ENCODE measurements around the gene GALNT16. TPM values are rescaled to one million over a fixed set of nuclear protein-coding genes. Genes with fewer than 3 reads are reported as not detected.

Gene GALNT16
- total RNA-seq, 2 donors from 2014 or later = 0.05 TPM; not detected in 1

GRCh38 chr14:69355154-69355597 is 95.2 kb downstream of the GALNT16 start:
- DNase-seq (ENCODE audit: low spot score) (no peak), ATAC-seq (no peak)
- peaks cover 9 to 15% of the 10 kb centered on the region in 2 donors for H3K27me3 Mint-ChIP-seq
- no peaks in the 10 kb centered on the region for H3K9me3 Mint-ChIP-seq
- peaks cover 8 to 11% of the 10 kb centered on the region in 2 donors for H3K4me1 Mint-ChIP-seq (ENCODE audit: low read depth in 2 of 2)
- no peaks in the 10 kb centered on the region for H3K36me3 Mint-ChIP-seq
- H3K4me3 Mint-ChIP-seq = no peak overlapping the region
- peak overlapping the region; percentile 44 to 65 for H3K27ac Mint-ChIP-seq

GRCh38 chr14:69355607-69356281 is 95.8 kb downstream of the GALNT16 start:
- ATAC-seq (no peak), DNase-seq (ENCODE audit: low spot score) (no peak)
- Mint-ChIP-seq H3K4me3 (no peak overlapping the region), H3K4me1 (ENCODE audit: low read depth in 2 of 2) (peaks cover 11% of the 10 kb centered on the region in 2 donors), H3K27ac (no peak overlapping the region), H3K27me3 (peaks cover 9 to 16% of the 10 kb centered on the region in 2 donors), H3K36me3 (no peaks in the 10 kb centered on the region), H3K9me3 (no peaks in the 10 kb centered on the region)

DNA sequence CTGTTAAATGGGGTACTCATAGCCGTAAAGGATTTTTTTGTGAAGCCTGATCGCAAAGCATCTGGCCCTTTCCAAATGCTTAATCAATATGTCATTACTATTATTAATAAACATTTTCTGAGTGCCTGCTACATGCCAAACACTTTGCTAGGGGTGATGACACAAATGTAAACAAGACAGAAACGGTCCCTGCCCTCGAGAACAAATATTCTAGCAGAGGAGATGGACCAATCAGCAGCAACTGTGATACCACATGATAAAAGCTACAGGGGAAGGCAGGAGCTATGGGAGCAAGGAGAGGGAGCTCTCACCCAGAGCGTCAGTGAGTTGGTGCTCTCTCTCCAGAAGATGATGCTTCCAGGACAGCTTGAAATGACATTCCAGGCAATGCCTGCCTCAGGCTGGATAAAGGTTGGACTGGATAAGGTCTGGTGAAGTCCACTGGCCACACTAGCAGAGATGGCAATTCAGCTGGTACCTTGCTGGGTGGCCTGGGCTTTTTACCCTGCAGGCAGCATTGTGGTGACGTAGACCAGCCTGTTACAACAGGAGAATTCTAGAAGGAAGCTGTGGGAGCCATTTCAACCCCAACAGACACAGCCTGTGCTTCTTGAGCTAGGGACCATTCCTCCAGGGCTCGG is 97.1 kb downstream of the GALNT16 start:
- H3K4me1 Mint-ChIP-seq (ENCODE audit: low read depth in 2 of 2) = peaks cover 11% of the 10 kb centered on the region in 2 donors
- no peaks in the 10 kb centered on the region for H3K9me3 Mint-ChIP-seq
- no peaks in the 10 kb centered on the region for H3K36me3 Mint-ChIP-seq
- ATAC-seq (no peak), DNase-seq (ENCODE audit: low spot score) (no peak)
- H3K27me3 Mint-ChIP-seq = peaks cover 9 to 14% of the 10 kb centered on the region in 2 donors
- no peak overlapping the region for H3K4me3 Mint-ChIP-seq
- H3K27ac Mint-ChIP-seq = no peak overlapping the region

- H3K4me1 Mint-ChIP-seq (ENCODE audit: low read depth in 2 of 2) = peaks cover 11% of the 10 kb centered on the region in 2 donors
- H3K27me3 Mint-ChIP-seq = peaks cover 9 to 14% of the 10 kb centered on the region in 2 donors
- no peaks in the 10 kb centered on the region for H3K9me3 Mint-ChIP-seq
- DNase-seq (ENCODE audit: low spot score) (no peak), ATAC-seq (no peak)
- no peaks in the 10 kb centered on the region for H3K36me3 Mint-ChIP-seq
- H3K27ac Mint-ChIP-seq = no peak overlapping the region
- H3K4me3 Mint-ChIP-seq = no peak overlapping the region
These were observed 97.7 kb downstream of the GALNT16 start for GRCh38 chr14:69357544-69358200.

GRCh38 chr14:69358233-69358963 is 98.4 kb downstream of the GALNT16 start:
- peaks cover 9 to 14% of the 10 kb centered on the region in 2 donors for H3K27me3 Mint-ChIP-seq
- DNase-seq (ENCODE audit: low spot score) (no peak), ATAC-seq (no peak)
- no peak overlapping the region for H3K4me3 Mint-ChIP-seq
- no peaks in the 10 kb centered on the region for H3K9me3 Mint-ChIP-seq
- peaks cover 11% of the 10 kb centered on the region in 2 donors for H3K4me1 Mint-ChIP-seq (ENCODE audit: low read depth in 2 of 2)
- H3K27ac Mint-ChIP-seq = no peak overlapping the region
- H3K36me3 Mint-ChIP-seq = no peaks in the 10 kb centered on the region

- Mint-ChIP-seq H3K27ac (no peak overlapping the region), H3K4me3 (no peak overlapping the region), H3K9me3 (no peaks in the 10 kb centered on the region), H3K4me1 (ENCODE audit: low read depth in 2 of 2) (peaks cover 10 to 11% of the 10 kb centered on the region in 2 donors), H3K27me3 (peaks cover 9 to 14% of the 10 kb centered on the region in 2 donors), H3K36me3 (no peaks in the 10 kb centered on the region)
- ATAC-seq = no peak
- DNase-seq (ENCODE audit: low spot score) = no peak
These were observed 99.0 kb downstream of the GALNT16 start for GRCh38 chr14:69358966-69359365.

GRCh38 chr14:69360438-69361108 is 100.6 kb downstream of the GALNT16 start:
- peaks cover 0 to 2% of the 10 kb centered on the region in 2 donors for H3K4me1 Mint-ChIP-seq (ENCODE audit: low read depth in 2 of 2)
- H3K27ac Mint-ChIP-seq = no peak overlapping the region
- peaks cover 9 to 14% of the 10 kb centered on the region in 2 donors for H3K27me3 Mint-ChIP-seq
- H3K36me3 Mint-ChIP-seq = no peaks in the 10 kb centered on the region
- DNase-seq (ENCODE audit: low spot score) = no peak
- ATAC-seq = peak in 1 of 2 donors; percentile 38
- H3K4me3 Mint-ChIP-seq = no peak overlapping the region
- no peaks in the 10 kb centered on the region for H3K9me3 Mint-ChIP-seq

GRCh38 chr14:69363055-69363454 is 103.1 kb downstream of the GALNT16 start:
- no peaks in the 10 kb centered on the region for H3K36me3 Mint-ChIP-seq
- no peak overlapping the region for H3K27ac Mint-ChIP-seq
- DNase-seq (ENCODE audit: low spot score) (no peak), ATAC-seq (no peak)
- H3K4me1 Mint-ChIP-seq (ENCODE audit: low read depth in 2 of 2) = peaks cover 0 to 2% of the 10 kb centered on the region in 2 donors
- H3K4me3 Mint-ChIP-seq = no peak overlapping the region
- no peaks in the 10 kb centered on the region for H3K9me3 Mint-ChIP-seq
- peaks cover 9 to 11% of the 10 kb centered on the region in 2 donors for H3K27me3 Mint-ChIP-seq

DNA sequence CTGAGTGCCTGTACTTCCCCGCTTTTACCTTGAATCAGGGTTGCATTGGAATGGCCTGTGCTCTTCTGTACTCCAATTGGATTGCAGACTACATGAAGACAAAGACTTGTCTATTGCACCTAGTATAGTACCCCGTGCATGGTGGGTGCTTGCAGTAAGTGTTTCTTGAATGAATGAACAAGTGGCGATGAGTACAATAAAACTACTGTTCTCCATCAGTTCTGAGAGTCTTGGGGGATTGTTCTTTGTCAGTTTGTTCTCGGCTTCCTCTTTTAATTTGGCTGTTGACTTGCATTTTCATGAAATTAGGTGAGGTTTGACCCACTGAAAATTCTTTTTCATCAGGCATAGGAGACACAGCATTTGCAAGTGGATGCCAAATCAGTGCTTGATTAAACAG is 104.0 kb downstream of the GALNT16 start:
- no peak for DNase-seq (ENCODE audit: low spot score)
- H3K9me3 Mint-ChIP-seq = no peaks in the 10 kb centered on the region
- no peak overlapping the region for H3K27ac Mint-ChIP-seq
- H3K4me3 Mint-ChIP-seq = no peak overlapping the region
- no peak for ATAC-seq
- peaks cover 0 to 2% of the 10 kb centered on the region in 2 donors for H3K4me1 Mint-ChIP-seq (ENCODE audit: low read depth in 2 of 2)
- H3K27me3 Mint-ChIP-seq = peaks cover 4 to 8% of the 10 kb centered on the region in 2 donors
- H3K36me3 Mint-ChIP-seq = no peaks in the 10 kb centered on the region

DNA sequence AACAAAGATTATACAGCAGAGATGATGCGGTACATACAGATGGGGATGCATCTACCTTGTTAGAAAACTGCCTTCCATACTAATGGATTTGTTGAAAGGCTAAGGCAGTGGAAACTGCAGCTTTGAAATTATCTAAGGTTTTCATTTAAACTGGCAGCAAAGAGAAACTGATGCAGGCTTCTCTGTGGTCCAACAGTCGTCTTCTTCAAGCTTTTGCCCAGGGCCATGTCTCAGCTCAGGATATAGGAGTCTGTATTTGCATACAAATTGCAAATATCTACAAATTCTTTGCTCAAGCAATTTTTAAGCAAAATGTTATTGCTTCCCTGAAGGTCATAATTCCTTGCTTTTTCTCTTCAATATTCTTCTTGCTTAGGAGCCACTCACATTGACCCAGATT is 104.4 kb downstream of the GALNT16 start:
- no peak for DNase-seq (ENCODE audit: low spot score)
- H3K36me3 Mint-ChIP-seq = no peaks in the 10 kb centered on the region

GRCh38 chr14:69366069-69366468 is 106.1 kb downstream of the GALNT16 start:
- H3K27ac Mint-ChIP-seq = no peak overlapping the region
- no peaks in the 10 kb centered on the region for H3K36me3 Mint-ChIP-seq
- ATAC-seq (no peak), DNase-seq (ENCODE audit: low spot score) (no peak)
- H3K4me1 Mint-ChIP-seq (ENCODE audit: low read depth in 2 of 2) = no peaks in the 10 kb centered on the region
- H3K27me3 Mint-ChIP-seq = no peaks in the 10 kb centered on the region
- no peak overlapping the region for H3K4me3 Mint-ChIP-seq
- H3K9me3 Mint-ChIP-seq = no peaks in the 10 kb centered on the region

More for the DNA sequence above, 104.4 kb downstream of the GALNT16 start:
- no peak for ATAC-seq
- Mint-ChIP-seq H3K4me1 (ENCODE audit: low read depth in 2 of 2) (peaks cover 0 to 2% of the 10 kb centered on the region in 2 donors), H3K4me3 (no peak overlapping the region), H3K9me3 (no peaks in the 10 kb centered on the region), H3K27me3 (peaks cover 0 to 4% of the 10 kb centered on the region in 2 donors), H3K27ac (no peak overlapping the region)

DNA sequence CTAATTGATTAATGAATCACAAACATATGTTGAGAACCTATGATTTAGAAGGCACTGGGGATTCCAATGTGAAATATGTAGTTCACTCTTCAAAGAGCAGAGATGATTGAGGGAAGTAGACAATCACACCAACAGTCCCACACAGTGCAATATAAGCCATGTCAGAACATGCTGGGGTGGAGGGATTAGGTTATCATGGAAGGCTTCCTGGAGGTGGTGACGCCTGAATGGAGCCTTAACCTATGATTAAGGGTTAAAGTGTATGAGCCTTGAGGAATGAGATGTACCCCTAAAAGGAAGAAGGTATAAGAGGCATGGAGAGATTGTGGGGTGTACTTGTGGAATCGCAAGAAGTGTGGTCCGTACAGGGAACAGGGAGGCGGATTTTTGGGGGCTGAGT is 106.8 kb downstream of the GALNT16 start:
- DNase-seq (ENCODE audit: low spot score) (no peak), ATAC-seq (no peak)
- no peaks in the 10 kb centered on the region for H3K27me3 Mint-ChIP-seq
- no peaks in the 10 kb centered on the region for H3K4me1 Mint-ChIP-seq (ENCODE audit: low read depth in 2 of 2)
- no peak overlapping the region for H3K4me3 Mint-ChIP-seq
- H3K27ac Mint-ChIP-seq = no peak overlapping the region
- no peaks in the 10 kb centered on the region for H3K9me3 Mint-ChIP-seq
- H3K36me3 Mint-ChIP-seq = no peaks in the 10 kb centered on the region

DNA sequence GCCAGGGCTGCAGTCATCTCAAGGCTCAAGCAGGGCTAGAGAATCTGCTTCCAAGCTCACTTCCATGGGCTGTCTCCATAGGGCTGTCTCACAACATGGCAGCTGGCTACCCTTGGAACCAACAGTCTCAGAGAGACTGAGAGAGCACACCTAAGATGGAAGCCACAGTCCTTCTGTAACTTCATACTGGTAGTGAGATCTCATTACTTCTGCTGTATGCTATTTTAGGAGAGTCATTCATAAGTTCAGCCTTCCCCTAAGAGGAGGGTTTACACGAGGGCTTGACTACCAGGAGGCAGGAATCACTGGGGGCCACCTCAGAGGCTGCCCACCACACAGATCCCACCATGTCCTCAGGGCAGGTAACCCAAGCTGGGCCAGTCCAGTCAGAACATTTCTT is 108.4 kb downstream of the GALNT16 start:
- ATAC-seq = no peak
- Mint-ChIP-seq H3K9me3 (no peaks in the 10 kb centered on the region), H3K36me3 (no peaks in the 10 kb centered on the region), H3K4me3 (no peak overlapping the region), H3K4me1 (ENCODE audit: low read depth in 2 of 2) (no peaks in the 10 kb centered on the region), H3K27me3 (no peaks in the 10 kb centered on the region), H3K27ac (no peak overlapping the region)
- no peak for DNase-seq (ENCODE audit: low spot score)

All from natural killer cell treated with Interleukin-12 subunit alpha and Interleukin-12 subunit beta and Interleukin-15 and Interleukin-18, amount 100 ng/mL, for 72 hours (primary cell).